ENCODE measurements around the gene ECPAS.
A peak's percentile ranks its signal among the peaks of the same experiment; 100 is the strongest.
"Not testable (repeated sequence)": the region's sequence is repeated elsewhere in the genome, so short reads cannot be mapped to it uniquely, and the experiment has no call there.

The ECPAS gene

DNA sequence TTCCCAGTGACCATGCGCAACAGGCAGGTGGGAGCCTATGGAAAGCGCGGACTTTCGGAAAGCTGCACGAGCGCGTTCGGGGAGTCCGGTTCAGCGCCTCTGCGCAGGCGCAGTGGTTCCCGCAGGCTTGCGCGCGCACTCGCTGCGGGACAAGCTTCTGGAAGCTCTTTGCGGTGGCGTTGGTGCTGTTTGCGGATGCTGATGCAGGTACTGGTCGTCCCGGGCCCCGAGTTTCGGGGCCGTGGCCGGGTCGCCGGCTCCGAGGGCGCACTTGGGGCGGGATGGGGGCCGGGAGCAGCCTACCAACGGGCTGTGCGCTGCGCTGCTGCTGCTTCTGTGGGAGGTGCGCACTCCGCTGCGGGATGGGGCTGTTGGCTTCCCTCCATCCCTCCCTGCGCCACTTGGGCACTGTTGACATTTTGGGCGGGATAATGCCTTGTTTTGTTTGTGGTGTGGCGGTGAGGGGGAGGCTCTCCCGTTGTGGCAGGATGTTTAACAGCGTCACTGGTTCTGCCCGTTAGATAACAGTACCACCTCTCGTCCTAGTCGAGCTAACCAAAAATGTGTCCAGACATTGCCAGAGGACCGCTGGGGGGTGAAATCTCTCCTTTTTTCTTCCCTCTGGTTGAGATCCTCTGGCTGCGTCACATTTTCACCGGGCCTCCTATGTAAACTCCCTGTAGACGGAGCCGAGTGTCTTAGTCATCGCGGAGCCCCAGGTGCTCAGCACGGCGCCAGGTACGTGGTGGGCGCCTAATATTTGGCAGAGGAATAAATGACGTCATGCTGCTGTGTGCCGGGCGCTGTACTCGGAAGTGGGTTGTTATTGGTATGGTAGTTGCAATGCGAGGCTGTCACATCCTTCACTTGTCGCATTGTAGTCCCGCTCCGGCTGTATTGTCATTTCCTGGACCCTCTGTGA is 41.1 kb upstream of the ECPAS start, which contains the start of gene ZNF483:
TSS of gene ZNF483 (plus strand) at position 124 of the 922 bp plus-strand sequence. CDS start 2,217 bp downstream, outside the sequence.
- TF ChIP-seq, protein P1, sequence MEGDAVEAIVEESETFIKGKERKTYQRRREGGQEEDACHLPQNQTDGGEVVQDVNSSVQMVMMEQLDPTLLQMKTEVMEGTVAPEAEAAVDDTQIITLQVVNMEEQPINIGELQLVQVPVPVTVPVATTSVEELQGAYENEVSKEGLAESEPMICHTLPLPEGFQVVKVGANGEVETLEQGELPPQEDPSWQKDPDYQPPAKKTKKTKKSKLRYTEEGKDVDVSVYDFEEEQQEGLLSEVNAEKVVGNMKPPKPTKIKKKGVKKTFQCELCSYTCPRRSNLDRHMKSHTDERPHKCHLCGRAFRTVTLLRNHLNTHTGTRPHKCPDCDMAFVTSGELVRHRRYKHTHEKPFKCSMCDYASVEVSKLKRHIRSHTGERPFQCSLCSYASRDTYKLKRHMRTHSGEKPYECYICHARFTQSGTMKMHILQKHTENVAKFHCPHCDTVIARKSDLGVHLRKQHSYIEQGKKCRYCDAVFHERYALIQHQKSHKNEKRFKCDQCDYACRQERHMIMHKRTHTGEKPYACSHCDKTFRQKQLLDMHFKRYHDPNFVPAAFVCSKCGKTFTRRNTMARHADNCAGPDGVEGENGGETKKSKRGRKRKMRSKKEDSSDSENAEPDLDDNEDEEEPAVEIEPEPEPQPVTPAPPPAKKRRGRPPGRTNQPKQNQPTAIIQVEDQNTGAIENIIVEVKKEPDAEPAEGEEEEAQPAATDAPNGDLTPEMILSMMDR (conservative IDR thresholded peaks at IDR 0.05; ENCODE audit: control insufficient read depth, insufficient read depth, low read depth, low read length) = no peak
- DNase-seq (ENCODE audit: low read depth) = peak; percentile 74
- H3K4me3 ChIP-seq (ENCODE audit: control insufficient read depth, low read depth, low read length) = peak within 1 kb of the TSS; percentile 77

DNA sequence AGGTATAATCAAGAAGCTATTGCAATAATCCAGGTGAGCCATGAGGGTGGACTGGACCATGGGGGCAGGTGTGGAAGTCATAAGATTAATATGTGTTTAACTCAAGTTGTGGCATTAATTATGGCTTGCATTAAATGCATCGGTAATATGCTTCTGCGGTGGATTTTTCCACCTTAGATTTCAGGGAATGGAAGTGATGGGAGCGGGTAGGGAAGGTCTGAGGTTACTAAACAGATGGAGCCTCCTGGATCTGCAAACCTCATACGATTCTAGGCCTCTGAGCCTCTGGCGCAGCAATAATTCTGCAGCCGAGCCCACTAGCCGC is 40.5 kb upstream of the ECPAS start:
- DNase-seq (ENCODE audit: low read depth) = no peak
- TF ChIP-seq, protein P1 (conservative IDR thresholded peaks at IDR 0.05; ENCODE audit: control insufficient read depth, insufficient read depth, low read depth, low read length) = no peak
- peak overlapping the region; percentile 77 for H3K4me3 ChIP-seq (ENCODE audit: control insufficient read depth, low read depth, low read length)

DNA sequence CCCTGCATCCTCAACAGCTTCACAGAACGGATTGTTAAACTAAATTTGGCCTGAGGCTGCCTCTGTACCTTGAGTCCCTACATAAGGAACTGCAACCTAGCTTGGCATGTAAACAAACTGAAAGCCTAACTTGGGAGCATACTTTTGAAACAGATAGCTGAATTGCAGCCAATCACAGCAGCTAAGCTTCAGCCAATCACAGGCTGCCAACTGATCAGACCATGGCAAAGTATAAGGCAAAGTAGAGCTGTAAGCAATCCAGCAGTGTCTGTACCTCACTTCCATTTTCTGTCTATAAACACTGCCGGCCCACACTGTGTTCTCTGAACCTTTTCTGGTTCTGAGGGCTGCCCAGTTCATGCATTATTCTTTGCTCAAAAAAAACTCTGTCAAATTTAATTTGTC is 31.9 kb upstream of the ECPAS start:
- DNase-seq (ENCODE audit: low read depth) = peak; percentile 35
- H3K4me3 ChIP-seq (ENCODE audit: control insufficient read depth, low read depth, low read length) = no peak overlapping the region
- TF ChIP-seq, protein P1 (conservative IDR thresholded peaks at IDR 0.05; ENCODE audit: control insufficient read depth, insufficient read depth, low read depth, low read length) = no peak

DNA sequence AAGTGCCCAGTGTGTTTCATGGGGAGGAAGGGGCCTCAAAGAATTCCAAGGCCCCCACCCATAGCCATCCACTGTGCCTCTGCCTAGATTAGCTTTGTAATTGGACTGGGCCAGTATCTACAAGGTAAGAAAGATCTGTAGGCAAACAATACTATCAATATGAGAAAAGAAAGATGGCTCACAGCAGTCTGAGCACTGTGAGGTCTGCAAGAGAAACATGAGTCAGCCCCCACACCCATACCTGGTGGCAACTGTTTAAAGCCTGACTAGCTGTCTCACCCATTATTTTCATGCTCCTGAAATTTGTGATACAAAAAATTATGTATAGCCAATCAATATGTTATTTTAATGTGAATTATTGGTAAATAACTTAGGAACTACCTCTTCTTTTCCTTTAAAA is 30.8 kb upstream of the ECPAS start:
- H3K4me3 ChIP-seq (ENCODE audit: control insufficient read depth, low read depth, low read length) = no peak overlapping the region
- no peak for DNase-seq (ENCODE audit: low read depth)
- TF ChIP-seq, protein P1 (conservative IDR thresholded peaks at IDR 0.05; ENCODE audit: control insufficient read depth, insufficient read depth, low read depth, low read length) = no peak

DNA sequence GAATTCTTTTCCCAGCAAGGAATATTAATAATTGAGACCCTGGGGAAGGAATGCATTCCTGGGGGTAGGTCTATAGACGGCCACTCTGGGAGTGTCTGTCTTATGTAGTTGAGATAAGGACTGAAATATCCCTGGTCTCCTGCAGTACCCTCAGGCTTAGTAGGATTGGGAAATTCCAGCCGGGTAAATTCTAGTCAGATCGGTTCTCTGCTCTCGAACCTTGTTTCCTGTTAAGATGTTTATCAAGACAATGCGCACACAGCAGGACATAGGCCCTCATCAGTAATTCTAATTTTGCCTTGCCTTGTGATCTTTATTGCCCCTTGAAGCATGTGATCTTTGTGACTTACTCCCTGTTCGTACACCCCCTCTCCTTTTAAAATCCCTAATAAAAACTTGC is 27.4 kb upstream of the ECPAS start:
- not testable (repeated sequence) for DNase-seq (ENCODE audit: low read depth); H3K4me3 ChIP-seq (ENCODE audit: control insufficient read depth, low read depth, low read length)

DNA sequence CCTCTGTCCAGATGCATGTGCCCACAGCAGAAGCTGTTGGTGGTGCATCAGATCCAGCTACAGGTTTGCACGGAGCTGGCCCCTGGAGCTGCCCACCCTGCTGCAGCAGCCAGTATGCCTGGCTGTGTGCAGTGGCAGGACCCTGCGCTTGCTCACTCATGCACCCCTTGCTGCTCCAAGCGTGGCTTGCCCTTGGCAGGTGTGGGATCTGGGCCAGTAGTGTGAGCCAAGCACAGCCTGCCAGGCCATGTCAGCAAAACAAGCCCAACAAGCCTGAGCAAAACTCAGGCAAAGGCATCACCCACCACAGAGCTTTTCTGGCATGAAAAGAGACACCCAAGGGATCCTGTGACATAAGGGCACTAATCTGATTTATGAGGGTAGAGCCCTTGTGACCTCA is 18.3 kb upstream of the ECPAS start:
- H3K4me3 ChIP-seq (ENCODE audit: control insufficient read depth, low read depth, low read length) = no peak overlapping the region
- TF ChIP-seq, protein P1 (conservative IDR thresholded peaks at IDR 0.05; ENCODE audit: control insufficient read depth, insufficient read depth, low read depth, low read length) = no peak

DNA sequence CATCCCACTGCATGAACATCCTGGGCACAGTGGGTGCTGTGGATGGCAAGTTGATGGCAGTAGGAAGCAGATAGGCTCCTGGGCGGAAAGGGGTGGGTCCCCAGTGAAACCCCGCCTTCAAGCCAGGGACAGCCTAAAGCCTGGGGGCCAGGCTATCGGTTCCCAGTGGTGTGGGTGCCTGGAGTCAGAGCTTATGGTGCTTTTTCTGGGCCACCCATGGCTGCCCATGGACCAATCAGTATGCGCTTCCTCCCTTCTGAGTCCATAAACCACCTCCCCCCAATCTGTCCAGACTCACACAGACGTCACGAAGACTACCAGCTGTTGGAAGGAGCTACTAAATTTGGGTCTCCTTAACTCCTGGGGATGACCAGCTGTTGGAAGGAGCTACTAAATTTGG is 17.5 kb upstream of the ECPAS start:
- TF ChIP-seq, protein P1 (conservative IDR thresholded peaks at IDR 0.05; ENCODE audit: control insufficient read depth, insufficient read depth, low read depth, low read length) = no peak
- H3K4me3 ChIP-seq (ENCODE audit: control insufficient read depth, low read depth, low read length) = no peak overlapping the region
- no peak for DNase-seq (ENCODE audit: low read depth)

More for the DNA sequence above, 18.3 kb upstream of the ECPAS start:
- no peak for DNase-seq (ENCODE audit: low read depth)

Measured in fibroblast of mammary gland (primary cell).